Stimulated activated CD4-positive, alpha-beta T cell treated with anti-CD3 and anti-CD28 coated beads, Interleukin-4, amount 100 ng/mL, for 48 hours (primary cell): ENCODE data around the gene BICC1.

Experiments used
- DNase-seq, 2 donors: peaks; one replicate each; pipeline ENCODE4 v3.0.0-alpha.2; 2020; ENCODE audit warnings: low read depth in 2 of 2

The BICC1 gene

GRCh38 chr10:58608351-58608750 lies 95.7 kb downstream of the BICC1 start:
- DNase-seq: no peak

GRCh38 chr10:58608826-58609531 lies 96.3 kb downstream of the BICC1 start:
- DNase-seq: no peak

- DNase-seq: no peak
Measured at GRCh38 chr10:58609532-58610150, 97.0 kb downstream of the BICC1 start.

- DNase-seq: no peak
Measured at GRCh38 chr10:58615237-58615935, 102.7 kb downstream of the BICC1 start.

DNA sequence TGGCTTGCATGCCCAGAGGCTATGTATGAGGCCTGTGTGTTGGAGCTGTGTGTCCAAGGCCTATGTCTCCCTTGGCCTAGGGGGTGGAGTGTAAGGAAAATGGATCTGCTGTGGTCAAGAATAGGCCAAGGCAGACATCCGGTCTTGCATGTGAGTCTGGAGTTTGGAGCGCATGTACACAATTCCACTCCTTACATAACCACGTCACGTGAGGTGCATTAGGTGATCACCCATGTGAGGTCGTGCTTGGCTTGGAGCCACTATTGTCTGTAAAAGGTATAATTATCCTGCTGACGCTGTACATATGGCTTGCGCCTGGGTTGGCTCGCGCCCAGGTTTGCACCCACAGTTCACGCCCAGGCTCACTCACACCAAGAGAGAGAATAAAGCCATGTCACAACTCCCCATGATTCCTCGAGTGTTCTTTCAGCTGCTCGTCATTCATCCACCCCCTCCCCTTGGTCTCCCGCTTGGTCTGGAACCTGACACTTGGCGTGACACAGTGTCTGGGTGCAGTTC lies 105.5 kb downstream of the BICC1 start:
- DNase-seq: no peak

DNA sequence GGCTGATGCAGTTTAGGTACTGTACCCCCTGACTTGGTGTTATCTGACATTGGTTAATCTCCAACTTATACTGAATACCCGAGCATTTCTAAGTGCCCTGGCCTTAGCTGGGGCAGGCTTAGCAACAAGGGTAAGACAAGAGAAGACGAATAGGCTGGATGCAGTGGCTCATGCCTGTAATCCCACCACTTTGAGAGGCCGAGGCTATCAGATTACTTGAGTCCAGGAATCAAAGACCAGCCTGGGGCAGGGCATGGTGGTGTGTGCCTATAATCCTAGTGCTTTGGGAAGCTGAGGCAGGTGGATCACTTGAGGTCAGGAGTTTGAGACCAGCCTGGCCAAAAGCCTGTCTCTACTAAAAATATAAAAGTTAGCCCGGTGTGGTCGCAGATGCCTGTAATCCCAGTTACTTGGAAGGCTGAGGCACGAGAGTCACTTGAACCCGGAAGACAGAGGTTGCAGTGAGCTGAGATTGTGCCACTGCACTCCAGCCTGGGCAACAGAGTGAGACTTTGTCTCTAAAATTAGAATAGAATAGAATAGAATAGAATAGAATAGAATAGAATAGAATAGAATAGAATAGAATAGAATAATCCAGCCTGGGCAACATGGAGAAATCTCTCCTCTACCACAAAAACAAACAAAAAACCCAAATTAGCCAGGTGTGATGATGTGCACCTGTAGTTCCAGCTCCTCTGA lies 108.9 kb downstream of the BICC1 start:
- no peak for DNase-seq

GRCh38 chr10:58622246-58622645 lies 109.6 kb downstream of the BICC1 start:
- DNase-seq: no peak

DNA sequence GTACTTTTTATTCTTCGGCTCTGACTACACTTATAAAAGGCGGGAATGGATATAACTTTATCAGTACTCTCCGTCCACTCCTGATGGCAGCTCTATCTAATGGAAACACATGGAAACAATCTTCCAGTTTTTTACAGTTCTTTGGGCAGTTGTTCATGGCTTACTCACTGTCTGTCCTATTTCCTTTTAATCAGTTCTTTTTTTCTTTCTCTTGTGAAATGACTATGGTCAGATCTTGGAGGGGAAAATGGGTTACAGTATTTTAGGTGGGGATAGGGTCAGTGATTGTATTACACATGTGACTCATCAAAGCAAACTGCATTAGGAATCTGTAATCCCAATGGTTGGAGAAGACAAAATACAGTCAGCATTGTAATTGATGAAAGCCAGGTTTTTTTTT lies 112.4 kb downstream of the BICC1 start:
- DNase-seq: no peak

DNA sequence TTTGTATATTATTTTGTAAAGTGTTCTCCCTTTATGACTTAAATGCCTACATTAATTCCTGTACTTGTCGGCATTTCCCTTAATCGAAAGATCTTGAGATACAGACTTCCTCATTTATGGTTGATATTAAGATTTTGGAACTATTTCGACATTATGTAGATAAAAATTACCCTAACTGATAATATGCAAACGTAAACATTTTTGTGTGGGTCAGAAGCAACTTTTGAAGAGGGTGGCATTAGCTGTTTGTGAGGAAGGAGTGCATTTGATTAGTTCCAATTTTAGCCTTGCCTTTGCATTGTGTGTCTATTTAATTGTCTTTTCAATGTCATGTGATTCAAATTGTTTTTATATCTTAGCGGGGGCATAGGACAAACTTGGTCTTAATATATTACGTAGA lies 114.7 kb downstream of the BICC1 start:
- DNase-seq: no peak

DNA sequence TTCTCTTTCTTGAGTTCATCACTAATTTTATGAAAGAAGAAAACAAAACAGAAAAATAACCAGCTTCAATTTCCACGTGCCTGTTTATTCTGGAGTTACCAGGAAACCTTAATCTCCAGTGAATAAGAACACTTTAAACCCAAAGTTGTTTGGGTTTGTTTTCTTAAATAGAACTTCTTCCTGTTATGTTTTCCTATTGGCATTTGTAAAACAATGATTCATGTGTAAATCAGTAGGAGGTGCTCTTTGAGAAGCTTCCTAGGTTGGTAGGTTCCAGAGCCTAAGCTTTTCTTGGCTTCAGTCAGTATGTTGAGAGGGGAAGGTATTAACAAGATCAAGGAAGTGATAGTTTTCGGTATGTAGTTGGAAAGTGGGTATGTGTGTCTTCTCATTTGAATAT lies 119.0 kb downstream of the BICC1 start:
- no peak for DNase-seq

DNA sequence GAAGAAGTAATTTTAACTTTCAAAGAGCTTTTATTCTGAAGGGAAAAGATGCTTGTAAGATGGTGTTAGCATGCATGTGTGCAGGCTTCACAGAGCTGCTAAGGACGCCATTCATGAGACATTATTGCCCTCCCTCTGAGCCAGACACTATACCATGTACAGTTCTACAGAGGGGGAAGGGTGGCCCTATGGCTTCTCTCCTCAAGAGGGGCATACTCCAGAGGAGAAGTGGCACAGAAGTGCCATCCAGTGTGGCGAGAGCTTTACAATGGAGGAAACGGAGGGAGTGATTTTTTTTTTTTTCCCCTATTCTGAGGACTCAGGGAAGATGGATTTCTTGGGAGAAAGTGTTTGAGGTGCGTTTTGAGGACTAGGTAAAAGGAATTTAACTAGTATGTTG lies 119.5 kb downstream of the BICC1 start:
- no peak for DNase-seq

- no peak for DNase-seq
Measured at GRCh38 chr10:58637352-58637751, 124.7 kb downstream of the BICC1 start.

GRCh38 chr10:58638388-58638787 lies 125.7 kb downstream of the BICC1 start:
- no peak for DNase-seq

- DNase-seq: no peak
Measured at GRCh38 chr10:58641095-58641531, 128.4 kb downstream of the BICC1 start.

GRCh38 chr10:58641708-58642107 lies 129.0 kb downstream of the BICC1 start:
- no peak for DNase-seq

GRCh38 chr10:58642283-58642682 lies 129.6 kb downstream of the BICC1 start:
- DNase-seq: no peak

GRCh38 chr10:58642916-58643428 lies 130.3 kb downstream of the BICC1 start:
- DNase-seq: no peak

- DNase-seq: no peak
Measured at GRCh38 chr10:58644311-58644710, 131.6 kb downstream of the BICC1 start.

DNA sequence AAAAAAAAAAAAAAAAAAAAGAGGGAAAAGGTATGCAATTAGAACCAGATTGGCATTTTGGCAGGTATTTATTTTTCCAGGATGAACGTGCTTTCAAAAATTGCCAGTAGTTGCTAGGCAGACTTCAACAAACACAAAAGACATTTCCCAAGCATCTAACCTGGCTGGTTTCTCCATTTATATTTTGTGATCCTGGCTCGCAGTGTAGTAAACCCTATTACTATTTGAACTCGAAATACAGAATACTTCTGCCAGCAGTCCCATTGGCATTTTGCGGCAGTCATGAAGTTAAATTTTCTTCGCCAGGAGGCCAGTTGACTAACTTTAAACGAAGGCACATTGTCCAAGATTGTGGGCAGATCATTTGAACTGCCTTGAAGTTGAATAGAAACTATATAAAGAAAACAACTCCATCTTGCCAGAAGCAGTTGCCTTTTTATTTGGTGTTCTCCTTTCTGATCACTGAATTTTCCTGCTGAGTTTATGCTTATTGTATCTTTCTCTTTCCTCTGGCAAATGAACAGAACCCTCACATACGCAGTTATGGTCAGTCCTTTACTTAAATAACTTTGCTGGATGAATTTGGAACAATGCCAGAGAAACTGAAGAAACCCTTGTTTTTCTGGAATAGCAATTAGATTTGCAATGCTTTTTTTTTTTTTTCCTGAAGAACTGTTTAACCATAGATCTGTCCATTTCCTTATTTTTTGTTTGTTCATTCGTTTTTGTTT lies 132.9 kb downstream of the BICC1 start:
- no peak for DNase-seq

DNA sequence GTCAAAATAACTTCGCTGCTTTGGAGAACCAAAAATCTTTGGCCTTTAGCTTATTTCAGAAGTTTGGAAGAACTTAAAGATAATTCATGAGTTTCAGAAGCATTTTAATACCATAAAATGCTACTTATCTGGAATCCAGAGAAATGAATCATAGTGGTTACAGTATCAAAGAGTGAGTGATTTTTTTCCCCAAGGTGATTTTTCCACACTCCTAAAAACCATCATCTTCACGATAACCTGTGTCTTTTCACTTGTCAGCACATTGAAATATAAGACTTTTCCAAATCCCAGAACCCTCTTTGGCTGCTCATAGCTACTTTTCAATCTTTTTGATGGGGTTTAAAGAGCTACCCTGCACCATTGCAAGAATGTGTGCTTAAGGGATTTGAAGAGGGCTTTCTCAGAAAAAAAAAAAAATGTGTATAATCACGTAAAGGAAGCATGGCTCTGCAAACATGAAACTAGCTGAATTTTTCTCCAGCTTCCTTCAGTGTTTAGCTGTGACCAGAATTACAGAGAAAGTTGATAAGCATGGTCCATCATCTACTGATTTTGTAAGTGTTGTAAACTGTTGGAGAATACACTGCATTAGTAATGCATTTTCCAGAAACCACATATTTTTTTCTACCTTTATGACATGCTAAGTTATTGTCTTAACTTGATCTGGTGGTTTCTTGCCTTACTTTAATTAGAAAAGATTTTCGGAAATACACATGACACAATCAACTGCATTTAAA lies 134.9 kb downstream of the BICC1 start:
- no peak for DNase-seq

DNA sequence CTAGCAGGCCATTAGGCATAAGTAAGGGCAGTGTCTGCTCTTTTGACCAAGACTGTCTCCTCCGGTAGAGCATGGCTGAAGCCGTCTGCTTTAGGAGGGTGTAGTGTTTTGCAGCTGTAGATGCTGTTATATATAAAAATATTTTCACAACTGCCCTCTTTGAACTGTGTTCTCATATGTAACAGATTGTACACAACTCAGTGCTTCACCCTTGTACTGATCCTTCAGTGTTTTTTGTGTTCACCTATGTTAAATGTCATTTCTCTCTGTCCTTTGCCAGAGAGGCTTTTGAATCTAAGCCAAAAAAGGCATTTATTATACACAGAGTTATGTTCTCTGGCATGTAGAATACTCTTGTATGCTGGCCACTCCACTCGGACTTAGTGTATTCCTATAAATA lies 135.5 kb downstream of the BICC1 start:
- no peak for DNase-seq
